ENCODE results near the gene EVA1A.

Gene EVA1A

DNA sequence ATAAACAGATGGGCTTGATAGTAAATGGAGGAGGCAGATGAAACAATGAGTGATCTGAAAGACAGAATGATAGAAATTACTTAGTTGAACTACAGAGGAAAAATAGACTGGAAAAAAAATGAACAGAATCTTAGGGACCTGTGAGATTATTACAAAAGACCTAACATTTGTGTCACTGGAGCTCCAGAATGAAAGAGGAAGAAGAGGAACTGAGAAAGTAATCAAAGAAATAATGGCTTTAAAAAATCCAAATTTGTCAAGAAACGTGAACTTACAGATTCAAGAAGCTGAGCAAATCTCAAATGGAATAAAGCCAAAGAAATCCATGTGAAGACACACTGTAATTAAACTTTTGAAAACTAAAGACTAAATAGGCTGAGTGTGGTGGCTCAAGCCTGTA, 28.3 kb downstream of the EVA1A start:
- DNase-seq (ENCODE audit: low spot score), result no peak
- TF ChIP-seq, protein P1, sequence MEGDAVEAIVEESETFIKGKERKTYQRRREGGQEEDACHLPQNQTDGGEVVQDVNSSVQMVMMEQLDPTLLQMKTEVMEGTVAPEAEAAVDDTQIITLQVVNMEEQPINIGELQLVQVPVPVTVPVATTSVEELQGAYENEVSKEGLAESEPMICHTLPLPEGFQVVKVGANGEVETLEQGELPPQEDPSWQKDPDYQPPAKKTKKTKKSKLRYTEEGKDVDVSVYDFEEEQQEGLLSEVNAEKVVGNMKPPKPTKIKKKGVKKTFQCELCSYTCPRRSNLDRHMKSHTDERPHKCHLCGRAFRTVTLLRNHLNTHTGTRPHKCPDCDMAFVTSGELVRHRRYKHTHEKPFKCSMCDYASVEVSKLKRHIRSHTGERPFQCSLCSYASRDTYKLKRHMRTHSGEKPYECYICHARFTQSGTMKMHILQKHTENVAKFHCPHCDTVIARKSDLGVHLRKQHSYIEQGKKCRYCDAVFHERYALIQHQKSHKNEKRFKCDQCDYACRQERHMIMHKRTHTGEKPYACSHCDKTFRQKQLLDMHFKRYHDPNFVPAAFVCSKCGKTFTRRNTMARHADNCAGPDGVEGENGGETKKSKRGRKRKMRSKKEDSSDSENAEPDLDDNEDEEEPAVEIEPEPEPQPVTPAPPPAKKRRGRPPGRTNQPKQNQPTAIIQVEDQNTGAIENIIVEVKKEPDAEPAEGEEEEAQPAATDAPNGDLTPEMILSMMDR (IDR thresholded peaks at IDR 0.05), result no peak
- Histone ChIP-seq H3K4me3 (no peak overlapping the region), H3K27ac (no peak overlapping the region)

DNA sequence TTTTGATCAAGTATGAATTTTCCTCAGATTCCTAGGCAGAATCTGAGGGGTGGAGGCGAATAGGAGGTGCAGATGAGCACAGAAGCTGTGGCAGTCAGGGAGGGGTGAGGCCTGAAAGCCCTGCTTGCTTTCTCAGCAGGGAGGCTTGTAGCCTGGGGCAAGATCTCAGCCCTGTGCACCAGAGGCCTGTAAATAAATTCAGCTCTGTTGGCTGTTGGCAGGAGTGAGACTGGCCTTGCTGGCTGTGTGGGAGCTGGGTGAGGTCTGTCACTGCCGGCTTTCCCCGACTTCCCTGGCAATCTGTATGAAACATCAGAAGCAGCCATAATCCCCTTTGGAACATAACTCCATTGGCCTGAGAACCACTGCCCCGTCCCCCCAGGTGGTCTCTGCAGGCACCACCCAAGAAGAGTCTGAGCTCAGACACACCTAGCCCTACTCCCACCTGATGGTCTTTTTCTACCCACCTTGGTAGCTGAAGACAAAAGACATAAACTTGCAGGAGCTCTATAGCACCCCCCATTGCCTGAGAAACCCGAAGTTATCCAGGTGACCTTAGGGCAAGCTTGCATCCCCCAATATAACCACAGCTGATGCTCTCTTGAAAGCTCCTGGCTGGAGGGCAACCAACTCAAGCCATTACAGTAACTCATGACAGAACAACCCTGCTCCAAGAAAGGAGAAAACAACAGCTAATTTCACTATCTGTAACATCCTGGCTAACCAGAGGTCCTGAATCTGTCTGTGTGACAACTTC, 32.3 kb downstream of the EVA1A start:
- H3K27ac ChIP-seq, result no peak overlapping the region

DNA sequence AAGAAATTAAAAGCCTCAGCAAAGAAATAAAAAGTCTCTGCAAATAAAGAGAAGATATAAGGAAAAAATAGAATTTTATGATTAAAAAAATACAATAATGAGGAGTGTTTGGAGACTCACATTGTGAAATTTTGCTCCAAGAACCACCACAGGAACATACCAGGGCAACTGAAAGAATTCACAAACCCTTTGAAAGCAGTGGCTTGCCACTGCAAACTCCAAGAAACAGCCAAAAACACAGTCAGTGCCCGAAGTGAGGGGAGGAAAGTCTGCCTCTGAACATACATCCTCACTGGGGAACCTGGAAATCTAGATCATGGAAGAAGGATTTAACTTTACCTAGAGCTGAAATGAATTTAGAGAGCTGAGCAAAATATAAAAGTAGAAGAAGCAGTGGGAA, 33.1 kb downstream of the EVA1A start:
- TF ChIP-seq, protein P1 (IDR thresholded peaks at IDR 0.05), result no peak
- H3K4me3 ChIP-seq, result no peak overlapping the region
- no peak for DNase-seq (ENCODE audit: low spot score)
- no peak overlapping the region for H3K27ac ChIP-seq

More for the DNA sequence above, 32.3 kb downstream of the EVA1A start:
- H3K4me3 ChIP-seq, result no peak overlapping the region
- no peak for DNase-seq (ENCODE audit: low spot score)
- TF ChIP-seq, protein P1 (IDR thresholded peaks at IDR 0.05), result no peak

DNA sequence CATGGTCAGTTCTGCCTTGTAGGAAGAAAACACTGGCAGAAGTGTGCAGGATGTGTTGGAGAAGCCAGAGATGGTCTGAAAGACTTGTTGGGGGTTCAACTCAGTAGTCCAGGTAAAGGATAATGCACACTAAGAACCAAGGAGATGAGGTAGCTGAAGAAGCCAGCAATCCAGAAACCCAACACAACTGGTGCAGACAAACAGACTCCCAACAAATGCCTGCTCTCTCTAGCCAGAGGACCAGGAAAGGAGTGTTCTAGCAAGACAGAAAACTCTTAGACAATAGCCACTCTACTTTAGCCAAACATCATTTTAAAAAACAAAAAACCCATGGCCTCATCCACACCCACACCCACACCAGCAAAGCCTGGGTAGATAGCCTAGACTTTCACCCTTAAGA, 33.9 kb downstream of the EVA1A start:
- no peak overlapping the region for H3K27ac ChIP-seq
- H3K4me3 ChIP-seq, result no peak overlapping the region
- TF ChIP-seq, protein P1 (IDR thresholded peaks at IDR 0.05), result no peak
- no peak for DNase-seq (ENCODE audit: low spot score)

DNA sequence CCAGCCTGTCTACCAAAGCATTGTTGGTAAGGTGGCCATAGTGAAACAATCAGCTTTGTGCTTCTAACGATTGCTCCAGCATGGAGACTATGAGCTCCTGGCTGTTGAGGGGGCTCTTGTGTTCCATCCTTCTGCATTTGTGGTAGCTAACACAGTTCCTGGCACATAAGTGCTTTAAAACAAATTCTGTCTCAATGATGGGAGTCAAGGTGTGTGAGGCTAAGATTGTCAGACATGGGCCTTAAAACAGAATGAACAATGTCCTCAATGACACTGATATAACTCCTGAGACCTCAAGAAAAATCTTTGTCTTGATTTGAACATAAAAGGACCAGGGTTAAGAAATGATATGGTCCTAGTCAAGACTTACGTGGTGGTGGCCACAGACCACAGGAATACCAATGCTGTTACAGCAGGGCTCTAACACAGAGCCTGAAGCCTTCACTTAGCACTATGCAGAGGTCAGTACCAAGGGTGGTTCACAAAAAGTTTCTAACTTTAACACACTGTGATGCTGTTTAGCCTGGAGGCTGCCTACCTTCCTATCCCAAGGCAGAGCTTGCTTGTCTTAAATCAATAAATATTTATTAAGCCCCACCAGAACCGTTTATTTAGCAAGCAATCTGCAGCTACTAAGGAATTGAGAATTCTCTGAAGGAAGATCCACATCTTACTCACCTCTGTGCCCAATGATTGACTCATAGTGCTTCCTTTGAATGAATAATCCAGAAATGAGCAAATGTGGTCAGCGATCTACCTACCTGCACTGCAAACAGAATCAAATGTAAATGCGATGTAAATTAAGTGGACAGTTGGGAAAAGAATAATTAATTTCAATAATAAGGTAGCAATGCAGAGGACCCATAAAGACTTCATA, 35.1 kb downstream of the EVA1A start:
- TF ChIP-seq, protein P1 (IDR thresholded peaks at IDR 0.05), result no peak
- Histone ChIP-seq H3K4me3 (no peak overlapping the region), H3K27ac (no peak overlapping the region)
- no peak for DNase-seq (ENCODE audit: low spot score)

DNA sequence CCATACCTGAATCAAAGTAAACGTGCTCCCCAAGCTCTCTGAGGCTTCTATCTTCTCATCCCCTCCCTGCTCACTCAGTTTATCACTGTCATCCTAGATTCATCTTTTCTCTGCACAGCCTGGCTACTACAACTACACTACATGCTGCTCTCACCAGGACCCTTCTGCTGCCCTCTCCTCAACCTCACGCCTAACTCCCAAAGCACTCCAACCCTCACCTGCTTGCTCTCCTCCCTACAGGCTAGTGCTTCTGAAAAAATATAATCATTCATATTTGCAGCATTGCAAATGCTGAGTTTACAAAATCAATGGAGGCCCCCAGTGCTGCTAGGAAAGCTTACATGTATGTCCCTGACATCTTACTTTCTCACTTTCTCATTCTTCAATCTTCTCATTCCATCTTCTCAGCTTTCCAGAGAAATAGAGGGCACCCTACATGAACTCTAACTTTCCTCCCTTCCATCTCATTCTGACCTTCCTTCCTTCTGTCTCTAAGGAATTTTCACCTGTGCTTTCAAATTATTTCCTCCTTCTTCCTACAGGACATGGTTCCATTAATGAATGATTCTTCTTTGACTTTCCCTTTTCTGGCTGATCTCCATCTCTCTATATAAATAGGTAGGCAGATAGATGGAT, 36.3 kb downstream of the EVA1A start:
- Histone ChIP-seq H3K4me3 (no peak overlapping the region), H3K27ac (no peak overlapping the region)
- DNase-seq (ENCODE audit: low spot score), result no peak
- TF ChIP-seq, protein P1 (IDR thresholded peaks at IDR 0.05), result no peak

All from coronary artery (tissue), 2 donors.